ENCODE results near the gene TEX30. TPM values are rescaled to one million over a fixed set of nuclear protein-coding genes. Genes with fewer than 3 reads are reported as not detected.

TEX30 gene
- polyA plus RNA-seq, 2 of the 4 experiments (the other 2 are of a cell fraction), result 12.9 to 21.3 TPM

DNA sequence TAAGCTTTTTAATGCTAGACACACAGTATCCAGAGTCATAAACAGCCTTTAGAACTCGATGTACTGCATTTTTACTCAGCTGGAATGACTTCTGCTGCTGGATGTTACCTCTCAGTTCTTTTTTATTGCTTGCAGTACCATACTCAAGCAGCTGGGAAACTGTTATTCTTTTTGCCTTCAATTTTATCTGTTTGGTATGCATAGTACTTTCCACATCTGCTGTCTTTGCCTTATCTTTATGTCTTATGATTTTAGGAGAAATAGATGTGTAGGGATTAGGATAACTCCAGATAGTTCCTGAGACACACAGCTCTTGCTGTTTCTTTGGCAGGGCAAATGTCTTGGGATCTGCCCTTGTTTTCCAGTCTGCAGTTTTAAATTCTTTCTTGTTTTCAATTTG, 31.5 kb downstream of the TEX30 start:
- WGBS (ENCODE audit: missing lambda C conversion rate), result 0% methylated on average over 1 of the region's 1 CpG
- ATAC-seq, result no peak

GRCh38 chr13:102729560-102730270, 43.9 kb downstream of the TEX30 start:
- ChIA-PET POLR2A (no interaction called here), CTCF (no interaction called here)
- DNase-seq (ENCODE audit: low read depth in 1 of 2, low spot score in 1 of 2) (peak; percentile 2 to 35), FAIRE-seq (no peak), ATAC-seq (peak; percentile 16 to 30; a peak in 2 of 6 replicates)
- WGBS (ENCODE audit: missing lambda C conversion rate), result 7% methylated on average over 8 of the region's 8 CpGs
- no peak overlapping the region for H3K27ac ChIP-seq
- H3K4me2 ChIP-seq, result peak overlapping the region; percentile 55
- H3K4me3 ChIP-seq, result no peak overlapping the region
- no peak for TF ChIP-seq JUNB (IDR thresholded peaks at IDR 0.05)
- TF ChIP-seq POLR2AphosphoS2 (conservative IDR thresholded peaks at IDR 0.05; ENCODE audit: low read length), result no peak
- TF ChIP-seq BHLHE40 (IDR thresholded peaks at IDR 0.05; ENCODE audit: low read depth, low read length), result peak; percentile 47; the same call in 1 of the 2 replicates
- no peak for TF ChIP-seq PHF8 (IDR thresholded peaks at IDR 0.05; ENCODE audit: borderline replicate concordance, low read depth)
- TF ChIP-seq FOSL2 (IDR thresholded peaks at IDR 0.05), result no peak
- TF ChIP-seq FOSL2 (CRISPR knock-in tag; IDR thresholded peaks at IDR 0.05), result peak; percentile 26; the same call in 1 of the 2 replicates
- TF ChIP-seq ATOH8 (CRISPR knock-in tag; IDR thresholded peaks at IDR 0.05; ENCODE audit: low read depth), result no peak
- peaks cover 6% of the 10 kb centered on the region; the same call in 1 of the 3 replicates for H3K4me1 ChIP-seq
- H3K9me3 ChIP-seq, result no peaks in the 10 kb centered on the region

More for the DNA sequence above, 31.5 kb downstream of the TEX30 start:
- CTCF ChIA-PET, result no interaction called here
- Histone ChIP-seq H3K4me2 (no peak overlapping the region), H3K27ac (no peak overlapping the region), H3K4me1 (no peaks in the 10 kb centered on the region), H3K9me3 (peaks cover 11% of the 10 kb centered on the region; the same call in 2 of the 3 replicates), H3K4me3 (no peak overlapping the region)
- DNase-seq (ENCODE audit: low read depth in 1 of 2, low spot score in 1 of 2), result no peak
- no peak for FAIRE-seq
- POLR2A ChIA-PET, result no interaction called here
- TF ChIP-seq CTCF (IDR thresholded peaks at IDR 0.05) (no peak), RFX5 (IDR thresholded peaks at IDR 0.05) (no peak), MAFK (IDR thresholded peaks at IDR 0.05; ENCODE audit: partially characterized antibody) (no peak), RCOR1 (IDR thresholded peaks at IDR 0.05; ENCODE audit: low read depth, low read length) (no peak)

GRCh38 chr13:102726430-102726829, 47.2 kb downstream of the TEX30 start:
- ATAC-seq, result peak; percentile 46 to 61; a peak in 3 of 6 replicates
- CTCF ChIA-PET, result interaction anchor here (2.1 to 3.4 kb wide), 2 partner anchors 130 to 147 kb away, joined by 8 to 38 read pairs; partner anchors contain the start of gene TPP2

More at GRCh38 chr13:102726430-102726829, 47.2 kb downstream of the TEX30 start:
- no peak overlapping the region for H3K4me3 ChIP-seq
- FAIRE-seq (no peak), DNase-seq (ENCODE audit: low read depth in 1 of 2, low spot score in 1 of 2) (peak in 1 of 2 experiments; percentile 10)
- TF ChIP-seq MAFK (IDR thresholded peaks at IDR 0.05; ENCODE audit: partially characterized antibody), result no peak
- TF ChIP-seq NFE2L2 (conservative IDR thresholded peaks at IDR 0.05; ENCODE audit: low read length), result no peak
- TF ChIP-seq, protein P1, sequence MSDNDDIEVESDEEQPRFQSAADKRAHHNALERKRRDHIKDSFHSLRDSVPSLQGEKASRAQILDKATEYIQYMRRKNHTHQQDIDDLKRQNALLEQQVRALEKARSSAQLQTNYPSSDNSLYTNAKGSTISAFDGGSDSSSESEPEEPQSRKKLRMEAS (IDR thresholded peaks at IDR 0.05), result no peak
- no peak for TF ChIP-seq HOXB5 (CRISPR knock-in tag; IDR thresholded peaks at IDR 0.05)
- TF ChIP-seq, protein P2, sequence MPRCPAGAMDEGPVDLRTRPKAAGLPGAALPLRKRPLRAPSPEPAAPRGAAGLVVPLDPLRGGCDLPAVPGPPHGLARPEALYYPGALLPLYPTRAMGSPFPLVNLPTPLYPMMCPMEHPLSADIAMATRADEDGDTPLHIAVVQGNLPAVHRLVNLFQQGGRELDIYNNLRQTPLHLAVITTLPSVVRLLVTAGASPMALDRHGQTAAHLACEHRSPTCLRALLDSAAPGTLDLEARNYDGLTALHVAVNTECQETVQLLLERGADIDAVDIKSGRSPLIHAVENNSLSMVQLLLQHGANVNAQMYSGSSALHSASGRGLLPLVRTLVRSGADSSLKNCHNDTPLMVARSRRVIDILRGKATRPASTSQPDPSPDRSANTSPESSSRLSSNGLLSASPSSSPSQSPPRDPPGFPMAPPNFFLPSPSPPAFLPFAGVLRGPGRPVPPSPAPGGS (IDR thresholded peaks at IDR 0.05), result no peak
- H3K4me2 ChIP-seq, result no peak overlapping the region
- peaks cover 6% of the 10 kb centered on the region; the same call in 1 of the 3 replicates for H3K4me1 ChIP-seq
- POLR2A ChIA-PET, result no interaction called here
- 56% methylated on average over 2 of the region's 2 CpGs for WGBS (ENCODE audit: missing lambda C conversion rate)
- no peaks in the 10 kb centered on the region for H3K9me3 ChIP-seq
- H3K27ac ChIP-seq, result no peak overlapping the region

All from A549 (cell line).